PFSK-1 (cell line): Measurements from ENCODE around the gene NAGK.

Source experiments
- FOXP2 ChIP-seq: optimal IDR thresholded peaks from 2 replicates; pipeline ENCODE3; 2011; ENCODE audit warnings: borderline replicate concordance, control low read depth, inconsistent platforms; ENCODE audit not compliant: insufficient read depth; ENCODE audit errors: extremely low read length, extremely low read depth
- POLR2AphosphoS5 ChIP-seq: IDR thresholded peaks from 2 replicates; pipeline ENCODE4 v1.6.1; 2012; ENCODE audit warnings: low read depth, mild to moderate bottlenecking, control low read depth, low read length, moderate library complexity
- SIN3A ChIP-seq: IDR thresholded peaks from 2 replicates; pipeline ENCODE4 v1.6.1; 2012; ENCODE audit warnings: mild to moderate bottlenecking, low read length, moderate library complexity, borderline replicate concordance; ENCODE audit not compliant: insufficient read depth
- TAF1 ChIP-seq: IDR thresholded peaks from 2 replicates; pipeline ENCODE4 v1.6.1; 2012; ENCODE audit warnings: low read length, control low read depth, borderline replicate concordance; ENCODE audit not compliant: insufficient read depth
- TF ChIP-seq, protein P1 (sequence below), 2 experiments: IDR thresholded peaks; 2 replicates each; pipeline versions ENCODE4 v1.6.1 to v1.8.0; 2011 to 2012; ENCODE audit warnings: low read depth in 2 of 2, low read length in 2 of 2, control low read depth in 1 of 2, inconsistent platforms in 1 of 2, mild to moderate bottlenecking in 1 of 2, moderate library complexity in 1 of 2; ENCODE audit not compliant: insufficient read depth in 1 of 2

The NAGK gene

GRCh38 chr2:71117063-71117462 lies 48.6 kb downstream of the NAGK start:
- no peak for TF ChIP-seq TAF1
- TF ChIP-seq SIN3A, result no peak
- no peak for TF ChIP-seq FOXP2
- TF ChIP-seq, protein P1, sequence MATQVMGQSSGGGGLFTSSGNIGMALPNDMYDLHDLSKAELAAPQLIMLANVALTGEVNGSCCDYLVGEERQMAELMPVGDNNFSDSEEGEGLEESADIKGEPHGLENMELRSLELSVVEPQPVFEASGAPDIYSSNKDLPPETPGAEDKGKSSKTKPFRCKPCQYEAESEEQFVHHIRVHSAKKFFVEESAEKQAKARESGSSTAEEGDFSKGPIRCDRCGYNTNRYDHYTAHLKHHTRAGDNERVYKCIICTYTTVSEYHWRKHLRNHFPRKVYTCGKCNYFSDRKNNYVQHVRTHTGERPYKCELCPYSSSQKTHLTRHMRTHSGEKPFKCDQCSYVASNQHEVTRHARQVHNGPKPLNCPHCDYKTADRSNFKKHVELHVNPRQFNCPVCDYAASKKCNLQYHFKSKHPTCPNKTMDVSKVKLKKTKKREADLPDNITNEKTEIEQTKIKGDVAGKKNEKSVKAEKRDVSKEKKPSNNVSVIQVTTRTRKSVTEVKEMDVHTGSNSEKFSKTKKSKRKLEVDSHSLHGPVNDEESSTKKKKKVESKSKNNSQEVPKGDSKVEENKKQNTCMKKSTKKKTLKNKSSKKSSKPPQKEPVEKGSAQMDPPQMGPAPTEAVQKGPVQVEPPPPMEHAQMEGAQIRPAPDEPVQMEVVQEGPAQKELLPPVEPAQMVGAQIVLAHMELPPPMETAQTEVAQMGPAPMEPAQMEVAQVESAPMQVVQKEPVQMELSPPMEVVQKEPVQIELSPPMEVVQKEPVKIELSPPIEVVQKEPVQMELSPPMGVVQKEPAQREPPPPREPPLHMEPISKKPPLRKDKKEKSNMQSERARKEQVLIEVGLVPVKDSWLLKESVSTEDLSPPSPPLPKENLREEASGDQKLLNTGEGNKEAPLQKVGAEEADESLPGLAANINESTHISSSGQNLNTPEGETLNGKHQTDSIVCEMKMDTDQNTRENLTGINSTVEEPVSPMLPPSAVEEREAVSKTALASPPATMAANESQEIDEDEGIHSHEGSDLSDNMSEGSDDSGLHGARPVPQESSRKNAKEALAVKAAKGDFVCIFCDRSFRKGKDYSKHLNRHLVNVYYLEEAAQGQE (IDR thresholded peaks at IDR 0.05; ENCODE audit: insufficient read depth in 1 of 2, low read depth in 2 of 2, low read length in 2 of 2), result no peak
- TF ChIP-seq POLR2AphosphoS5, result no peak

DNA sequence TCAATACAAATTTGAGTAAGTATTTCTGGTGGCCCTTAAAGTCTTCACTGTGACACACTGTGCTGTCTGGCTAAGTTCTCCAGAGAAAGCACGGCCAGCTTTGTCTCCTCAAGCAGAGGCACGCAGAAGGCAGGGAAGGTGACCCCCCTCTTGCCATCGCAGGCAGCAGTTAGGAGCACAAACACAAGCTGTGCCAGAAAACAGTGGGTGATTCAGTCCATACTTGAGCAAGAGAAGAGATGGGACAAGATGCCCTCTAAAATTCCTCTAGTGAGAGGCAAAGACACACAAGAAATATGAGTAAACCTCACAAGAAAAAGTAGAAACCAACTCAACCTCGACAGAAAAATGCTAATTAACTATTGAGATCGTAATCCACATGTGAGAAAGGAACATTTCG lies 51.7 kb downstream of the NAGK start:
- TF ChIP-seq SIN3A, result no peak
- TF ChIP-seq POLR2AphosphoS5, result no peak
- no peak for TF ChIP-seq FOXP2
- TF ChIP-seq, protein P1 (IDR thresholded peaks at IDR 0.05; ENCODE audit: insufficient read depth in 1 of 2, low read depth in 2 of 2, low read length in 2 of 2), result no peak
- no peak for TF ChIP-seq TAF1

DNA sequence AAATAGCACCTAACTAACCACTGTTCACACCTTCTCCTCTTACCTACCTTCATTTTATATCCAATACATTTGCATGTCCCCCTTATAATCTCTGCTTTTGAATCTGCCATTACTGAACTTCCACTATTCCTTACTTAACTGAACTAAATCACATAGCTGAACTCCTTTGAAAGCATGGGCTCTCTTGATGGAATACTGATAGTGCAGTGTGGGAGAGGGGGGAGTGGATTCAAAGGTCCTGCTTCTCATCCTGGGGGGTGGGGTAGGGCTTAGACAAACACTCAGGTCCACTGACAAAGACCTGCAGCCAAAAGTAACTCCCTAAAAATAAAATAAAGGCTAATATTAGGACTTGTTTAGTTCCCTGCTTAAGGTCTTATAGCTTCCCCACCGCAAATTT lies 53.0 kb downstream of the NAGK start:
- TF ChIP-seq, protein P1 (IDR thresholded peaks at IDR 0.05; ENCODE audit: insufficient read depth in 1 of 2, low read depth in 2 of 2, low read length in 2 of 2), result no peak
- no peak for TF ChIP-seq SIN3A
- no peak for TF ChIP-seq POLR2AphosphoS5
- TF ChIP-seq FOXP2, result no peak
- TF ChIP-seq TAF1, result no peak

DNA sequence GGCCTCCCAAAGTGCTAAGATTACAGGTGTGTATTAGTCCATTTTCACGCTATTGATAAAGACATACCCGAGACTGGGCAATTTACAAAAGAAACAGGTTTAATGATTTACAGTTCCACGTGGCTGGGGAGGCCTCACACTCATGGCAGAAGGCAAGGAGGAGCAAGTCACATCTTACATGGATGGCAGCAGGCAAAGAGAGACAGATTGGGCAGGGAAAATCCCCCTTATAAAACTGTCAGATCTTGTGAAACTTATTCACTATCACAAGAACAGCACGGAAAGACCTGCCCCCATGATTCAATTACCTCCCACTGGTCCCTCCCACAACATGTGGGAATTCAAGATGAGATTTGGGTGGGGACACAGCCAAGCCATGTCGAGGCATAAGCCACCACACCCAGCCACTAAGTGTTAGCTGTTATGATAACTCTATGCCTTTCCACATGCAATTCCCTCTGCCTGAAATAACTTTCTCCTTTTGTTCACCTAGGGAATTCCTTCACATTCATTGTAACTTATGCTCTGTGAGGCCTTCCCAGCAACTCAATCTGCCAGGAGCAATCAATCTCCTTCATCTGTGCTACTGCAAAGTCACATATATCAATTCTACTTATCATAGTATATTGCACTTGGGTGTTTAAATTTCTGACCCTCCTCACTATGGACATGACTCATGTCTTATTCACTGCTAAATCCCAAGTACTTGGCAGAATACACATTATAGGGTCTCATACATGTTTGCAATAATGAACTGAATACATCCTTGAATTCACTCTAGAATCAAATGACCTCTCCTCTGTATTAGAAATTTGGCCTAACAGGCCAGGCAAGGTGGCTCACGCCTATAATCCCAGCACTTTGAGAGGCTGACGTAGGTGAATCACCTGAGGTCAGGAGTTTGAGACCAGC lies 54.2 kb downstream of the NAGK start:
- TF ChIP-seq POLR2AphosphoS5 (no peak), TAF1 (no peak), FOXP2 (no peak), SIN3A (no peak)
- TF ChIP-seq, protein P1 (IDR thresholded peaks at IDR 0.05; ENCODE audit: insufficient read depth in 1 of 2, low read depth in 2 of 2, low read length in 2 of 2), result no peak
